Panc1 (cell line): Measurements from ENCODE around the gene RPRD1A. TPM values are rescaled to one million over a fixed set of nuclear protein-coding genes. Genes with fewer than 3 reads are reported as not detected.

ENCODE experiments used
- ATAC-seq: fragments of 200-7000 bp; cut with Tn5 transposase; 2 replicates; pipeline ENCODE4 v1.9.1; 2020; ENCODE audit warnings: mild to moderate bottlenecking, moderate library complexity
- BruUV-seq: library from RNA; stranded (reverse); fragments of 400-500 nt; replicated peaks from 2 replicates; lab custom pipeline; 2021; lab: Mats Ljungman, UMichigan
- CTCF ChIA-PET: fragments of 300-600 bp; sonication (Branson Sonifier 250); formaldehyde crosslinking; loops from one replicate; lab custom pipeline; 2022; ENCODE audit warnings: antibody characterized with exemption; lab: Charles Lee
- POLR2A ChIA-PET: fragments of 300-600 bp; sonication (Branson Sonifier 250); formaldehyde crosslinking; loops from one replicate; lab custom pipeline; 2022; ENCODE audit warnings: antibody characterized with exemption; lab: Charles Lee
- DNase-seq: peaks from one replicate; pipeline ENCODE4 v3.0.0-alpha.2; 2010; ENCODE audit warnings: low read depth, low spot score
- H3K27ac ChIP-seq: 2 replicates; pipeline ENCODE4 v1.5.1; 2011; ENCODE audit warnings: mild to moderate bottlenecking, low read length, inconsistent platforms
- H3K27me3 ChIP-seq: fragments of 200-500 bp; sonication (Bioruptor generic); 2 replicates; pipeline ENCODE4 v1.6.0; 2014; ENCODE audit warnings: low read length, inconsistent platforms; ENCODE audit not compliant: control insufficient read depth, insufficient read depth
- H3K36me3 ChIP-seq: fragments of 200-500 bp; sonication (Bioruptor generic); 2 replicates; pipeline ENCODE4 v1.5.1; 2014; ENCODE audit warnings: inconsistent platforms, mild to moderate bottlenecking, low read length, moderate library complexity; ENCODE audit not compliant: control insufficient read depth, insufficient read depth
- H3K4me1 ChIP-seq: 2 replicates; pipeline ENCODE4 v1.5.1; 2011; ENCODE audit warnings: inconsistent platforms, mild to moderate bottlenecking, low read length, moderate library complexity; ENCODE audit not compliant: control insufficient read depth, insufficient read depth
- H3K4me3 ChIP-seq, 2 experiments: 2 replicates each; pipeline ENCODE4 v1.5.1; 2011 to 2012; ENCODE audit warnings: low read depth in 2 of 2, low read length in 2 of 2, mild to moderate bottlenecking in 2 of 2, inconsistent platforms in 1 of 2, moderate library complexity in 1 of 2
- H3K9me3 ChIP-seq: fragments of 200-500 bp; sonication (Bioruptor generic); 2 replicates; pipeline ENCODE4 v1.5.1; 2014; ENCODE audit warnings: low read depth, mild to moderate bottlenecking, inconsistent platforms, low read length, moderate library complexity; ENCODE audit not compliant: control insufficient read depth, insufficient read depth
- POLR2AphosphoS5 ChIP-seq: IDR thresholded peaks from 2 replicates; pipeline ENCODE4 v1.6.1; 2012; ENCODE audit warnings: mild to moderate bottlenecking, low read depth, low read length, moderate library complexity
- SIN3A ChIP-seq: IDR thresholded peaks from 2 replicates; pipeline ENCODE4 v1.6.1; 2012; ENCODE audit warnings: low read depth, mild to moderate bottlenecking, low read length, moderate library complexity, borderline replicate concordance; ENCODE audit not compliant: insufficient read depth
- TCF7L2 ChIP-seq: IDR thresholded peaks from 2 replicates; pipeline ENCODE4 v1.6.1; 2011; ENCODE audit warnings: mild to moderate bottlenecking, low read depth, low read length, inconsistent platforms
- in situ Hi-C: cut with HindIII; loops from 2 replicates; pipeline ENCODE4 v1.10.0; 2016; ENCODE audit warnings: low sequenced_read_pairs, low pct_unique_long_range_greater_than_20kb
- intact Hi-C: fragments of 100-400 bp; cut with micrococcal nuclease; formaldehyde crosslinking; loops from one replicate; pipeline ENCODE4 v1.10.0; 2022; ENCODE audit not compliant: unreplicated experiment
- total RNA-seq: library from RNA; stranded (reverse); gene quantifications from one replicate; pipeline ENCODE4 v1.2.1, GENCODE V29; 2021; ENCODE audit not compliant: unreplicated experiment
- TF ChIP-seq, protein P1 (sequence below), 2 experiments: IDR thresholded peaks; 2 replicates each; pipeline ENCODE4 v1.6.1; 2011 to 2012; ENCODE audit warnings: low read depth in 2 of 2, control low read depth in 1 of 2, low read length in 1 of 2, mild to moderate bottlenecking in 1 of 2, moderate library complexity in 1 of 2; ENCODE audit not compliant: insufficient read depth in 1 of 2
- TF ChIP-seq, protein P2 (sequence below): fragments of 450-650 bp; IDR thresholded peaks from 2 replicates; pipeline ENCODE4 v1.5.1; 2017; ENCODE audit warnings: mild to moderate bottlenecking

The RPRD1A gene
- total RNA-seq, 1 experiment from 2014 or later, result 44.0 TPM

DNA sequence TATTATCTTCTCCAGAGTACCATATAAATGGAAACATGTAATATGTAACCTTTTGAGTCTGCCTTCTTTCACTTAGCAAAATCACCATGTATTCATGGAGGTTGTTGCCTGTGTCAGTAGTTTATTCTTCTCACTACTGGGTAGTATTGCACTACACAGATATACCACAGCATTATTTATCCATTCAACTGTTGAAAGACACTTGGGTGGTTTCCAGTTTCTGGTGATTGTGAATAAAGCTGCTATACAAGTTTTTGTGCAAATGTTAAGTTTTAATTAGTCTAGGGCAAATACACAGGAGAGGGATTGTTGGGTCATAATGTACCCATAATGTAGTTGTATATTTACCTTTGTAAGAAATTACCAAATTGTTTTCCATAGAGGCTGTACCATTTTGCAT is 29.6 kb upstream of the RPRD1A start:
- H3K27ac ChIP-seq, result no peak overlapping the region
- DNase-seq, result no peak
- ChIA-PET CTCF (interaction anchor here (0.6 kb wide), 1 partner anchor 187 kb away, joined by 3 read pairs; no protein-coding TSS in a partner anchor), POLR2A (no interaction called here)
- in situ Hi-C loops (no loop called here), intact Hi-C loops (loop anchor here (5.0 kb wide), 1 partner anchor 185 kb away; no protein-coding TSS in a partner anchor)
- no peaks in the 10 kb centered on the region for H3K36me3 ChIP-seq
- no peaks in the 10 kb centered on the region for H3K27me3 ChIP-seq
- TF ChIP-seq, protein P1, sequence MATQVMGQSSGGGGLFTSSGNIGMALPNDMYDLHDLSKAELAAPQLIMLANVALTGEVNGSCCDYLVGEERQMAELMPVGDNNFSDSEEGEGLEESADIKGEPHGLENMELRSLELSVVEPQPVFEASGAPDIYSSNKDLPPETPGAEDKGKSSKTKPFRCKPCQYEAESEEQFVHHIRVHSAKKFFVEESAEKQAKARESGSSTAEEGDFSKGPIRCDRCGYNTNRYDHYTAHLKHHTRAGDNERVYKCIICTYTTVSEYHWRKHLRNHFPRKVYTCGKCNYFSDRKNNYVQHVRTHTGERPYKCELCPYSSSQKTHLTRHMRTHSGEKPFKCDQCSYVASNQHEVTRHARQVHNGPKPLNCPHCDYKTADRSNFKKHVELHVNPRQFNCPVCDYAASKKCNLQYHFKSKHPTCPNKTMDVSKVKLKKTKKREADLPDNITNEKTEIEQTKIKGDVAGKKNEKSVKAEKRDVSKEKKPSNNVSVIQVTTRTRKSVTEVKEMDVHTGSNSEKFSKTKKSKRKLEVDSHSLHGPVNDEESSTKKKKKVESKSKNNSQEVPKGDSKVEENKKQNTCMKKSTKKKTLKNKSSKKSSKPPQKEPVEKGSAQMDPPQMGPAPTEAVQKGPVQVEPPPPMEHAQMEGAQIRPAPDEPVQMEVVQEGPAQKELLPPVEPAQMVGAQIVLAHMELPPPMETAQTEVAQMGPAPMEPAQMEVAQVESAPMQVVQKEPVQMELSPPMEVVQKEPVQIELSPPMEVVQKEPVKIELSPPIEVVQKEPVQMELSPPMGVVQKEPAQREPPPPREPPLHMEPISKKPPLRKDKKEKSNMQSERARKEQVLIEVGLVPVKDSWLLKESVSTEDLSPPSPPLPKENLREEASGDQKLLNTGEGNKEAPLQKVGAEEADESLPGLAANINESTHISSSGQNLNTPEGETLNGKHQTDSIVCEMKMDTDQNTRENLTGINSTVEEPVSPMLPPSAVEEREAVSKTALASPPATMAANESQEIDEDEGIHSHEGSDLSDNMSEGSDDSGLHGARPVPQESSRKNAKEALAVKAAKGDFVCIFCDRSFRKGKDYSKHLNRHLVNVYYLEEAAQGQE (IDR thresholded peaks at IDR 0.05; ENCODE audit: insufficient read depth in 1 of 2, low read depth in 2 of 2, low read length in 1 of 2), result no peak
- TF ChIP-seq SIN3A (no peak), TCF7L2 (no peak)
- H3K4me1 ChIP-seq, result no peaks in the 10 kb centered on the region
- no peak overlapping the region for H3K4me3 ChIP-seq
- no peak for ATAC-seq
- H3K9me3 ChIP-seq, result no peaks in the 10 kb centered on the region; the same call in 1 of the 2 replicates
- no TSS peak for BruUV-seq

DNA sequence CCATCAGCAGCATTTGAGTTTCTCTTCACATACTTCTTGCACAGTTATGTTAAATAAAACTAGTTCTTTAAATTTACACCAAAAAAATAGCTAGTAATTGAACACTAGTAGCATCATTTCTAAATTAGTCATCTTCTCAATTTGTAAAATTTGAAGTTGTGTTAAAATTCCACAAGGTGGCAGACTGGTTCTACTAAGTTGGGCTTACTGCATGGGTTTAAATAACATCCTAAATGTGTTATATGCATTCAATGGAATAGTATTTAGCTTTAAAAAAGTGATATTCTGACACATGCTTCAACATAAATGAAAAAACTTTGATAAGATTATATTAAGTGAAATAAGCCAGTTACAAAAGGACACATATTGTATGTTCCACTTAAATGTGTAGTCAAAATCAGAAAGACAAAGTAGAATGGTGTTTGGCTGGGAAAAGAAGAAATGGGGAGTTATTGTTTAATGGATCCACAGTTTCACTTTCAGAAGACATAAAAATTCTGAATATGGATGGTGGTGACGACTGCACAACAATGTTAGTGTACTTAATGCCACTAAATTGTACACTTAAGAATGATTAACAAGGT is 28.7 kb upstream of the RPRD1A start:
- no peaks in the 10 kb centered on the region for H3K9me3 ChIP-seq
- no peaks in the 10 kb centered on the region for H3K4me1 ChIP-seq
- ATAC-seq, result no peak
- no peaks in the 10 kb centered on the region for H3K27me3 ChIP-seq
- H3K36me3 ChIP-seq, result no peaks in the 10 kb centered on the region
- no peak overlapping the region for H3K4me3 ChIP-seq
- H3K27ac ChIP-seq, result no peak overlapping the region
- POLR2A ChIA-PET, result no interaction called here
- CTCF ChIA-PET, result interaction anchor here (0.5 kb wide), 1 partner anchor 10 kb away, joined by 7 read pairs; no protein-coding TSS in a partner anchor
- intact Hi-C loops (loop anchor here (5.0 kb wide), 1 partner anchor 186 kb away; no protein-coding TSS in a partner anchor), in situ Hi-C loops (no loop called here)
- no TSS peak for BruUV-seq
- DNase-seq, result peak; percentile 25
- TF ChIP-seq, protein P2, sequence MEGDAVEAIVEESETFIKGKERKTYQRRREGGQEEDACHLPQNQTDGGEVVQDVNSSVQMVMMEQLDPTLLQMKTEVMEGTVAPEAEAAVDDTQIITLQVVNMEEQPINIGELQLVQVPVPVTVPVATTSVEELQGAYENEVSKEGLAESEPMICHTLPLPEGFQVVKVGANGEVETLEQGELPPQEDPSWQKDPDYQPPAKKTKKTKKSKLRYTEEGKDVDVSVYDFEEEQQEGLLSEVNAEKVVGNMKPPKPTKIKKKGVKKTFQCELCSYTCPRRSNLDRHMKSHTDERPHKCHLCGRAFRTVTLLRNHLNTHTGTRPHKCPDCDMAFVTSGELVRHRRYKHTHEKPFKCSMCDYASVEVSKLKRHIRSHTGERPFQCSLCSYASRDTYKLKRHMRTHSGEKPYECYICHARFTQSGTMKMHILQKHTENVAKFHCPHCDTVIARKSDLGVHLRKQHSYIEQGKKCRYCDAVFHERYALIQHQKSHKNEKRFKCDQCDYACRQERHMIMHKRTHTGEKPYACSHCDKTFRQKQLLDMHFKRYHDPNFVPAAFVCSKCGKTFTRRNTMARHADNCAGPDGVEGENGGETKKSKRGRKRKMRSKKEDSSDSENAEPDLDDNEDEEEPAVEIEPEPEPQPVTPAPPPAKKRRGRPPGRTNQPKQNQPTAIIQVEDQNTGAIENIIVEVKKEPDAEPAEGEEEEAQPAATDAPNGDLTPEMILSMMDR, result peak; percentile 37; the same call in 1 of the 2 replicates
- TF ChIP-seq, protein P1 (IDR thresholded peaks at IDR 0.05; ENCODE audit: insufficient read depth in 1 of 2, low read depth in 2 of 2, low read length in 1 of 2), result no peak
- TF ChIP-seq SIN3A (no peak), POLR2AphosphoS5 (no peak)
